ENCODE data around the gene OSBPL6.
"Not testable (repeated sequence)": the region's sequence is repeated elsewhere in the genome, so short reads cannot be mapped to it uniquely, and the experiment has no call there.

OSBPL6 gene

GRCh38 chr2:178366412-178366811 lies 172.1 kb downstream of the OSBPL6 start:
- DNase-seq: no peak

GRCh38 chr2:178367344-178367743 lies 173.0 kb downstream of the OSBPL6 start:
- no peak for DNase-seq

GRCh38 chr2:178374865-178375264 lies 180.6 kb downstream of the OSBPL6 start:
- no peak for DNase-seq

GRCh38 chr2:178377046-178377445 lies 182.7 kb downstream of the OSBPL6 start:
- no peak for DNase-seq

- no peak for DNase-seq
Measured at GRCh38 chr2:178379162-178380004, 185.1 kb downstream of the OSBPL6 start.

- no peak for DNase-seq
Measured at GRCh38 chr2:178380763-178381162, 186.5 kb downstream of the OSBPL6 start.

- no peak for DNase-seq
Measured at GRCh38 chr2:178383718-178384117, 189.4 kb downstream of the OSBPL6 start.

- no peak for DNase-seq
Measured at GRCh38 chr2:178385595-178386148, 191.4 kb downstream of the OSBPL6 start.

GRCh38 chr2:178386986-178387597 lies 192.8 kb downstream of the OSBPL6 start:
- DNase-seq: no peak

- no peak for DNase-seq
Measured at GRCh38 chr2:178388287-178388686, 194.0 kb downstream of the OSBPL6 start.

GRCh38 chr2:178391701-178392100 lies 197.4 kb downstream of the OSBPL6 start:
- no peak for DNase-seq

- no peak for DNase-seq
Measured at GRCh38 chr2:178392215-178392614, 197.9 kb downstream of the OSBPL6 start.

- DNase-seq: no peak
Measured at GRCh38 chr2:178394859-178395258, 200.5 kb downstream of the OSBPL6 start.

GRCh38 chr2:178395295-178395694 lies 201.0 kb downstream of the OSBPL6 start:
- DNase-seq: no peak

- DNase-seq: no peak
Measured at GRCh38 chr2:178395941-178396570, 201.7 kb downstream of the OSBPL6 start.

- DNase-seq: no peak
Measured at GRCh38 chr2:178397002-178397605, 202.8 kb downstream of the OSBPL6 start.

GRCh38 chr2:178401994-178402437 lies 207.7 kb downstream of the OSBPL6 start:
- DNase-seq: no peak

- no peak for DNase-seq
Measured at GRCh38 chr2:178403671-178404306, 209.5 kb downstream of the OSBPL6 start.

GRCh38 chr2:178404368-178404767 lies 210.1 kb downstream of the OSBPL6 start:
- no peak for DNase-seq

GRCh38 chr2:178409261-178409660 lies 214.9 kb downstream of the OSBPL6 start:
- DNase-seq: no peak

GRCh38 chr2:178412047-178412446 lies 217.7 kb downstream of the OSBPL6 start:
- DNase-seq: no peak

GRCh38 chr2:178412453-178412852 lies 218.1 kb downstream of the OSBPL6 start:
- DNase-seq: not testable (repeated sequence)

Data from activated effector memory CD4-positive, alpha-beta T cell treated with Interleukin-2 at 50 U/mL for 16 hours (primary cell).